K562 (cell line): ENCODE results near the gene ALK. TPM values are rescaled to one million over a fixed set of nuclear protein-coding genes. Genes with fewer than 3 reads are reported as not detected.

Experiments used
- ATAC-seq: fragments of 200-7000 bp; cut with Tn5 transposase; 3 replicates; pipeline ENCODE4 v1.9.1; 2020; ENCODE audit warnings: moderate library complexity
- BruUV-seq: library from RNA; stranded (reverse); fragments of 400-500 nt; replicated peaks from 2 replicates; lab custom pipeline; 2021; lab: Mats Ljungman, UMichigan
- CTCF ChIA-PET: fragments of 300-600 bp; formaldehyde crosslinking; extraction: SDS; loops from one replicate; lab custom pipeline; 2021; ENCODE audit warnings: low intra/inter-chr PET ratio; lab: Yijun Ruan, JAX
- POLR2A ChIA-PET: fragments of 300-600, 350-650 bp; sonication (Branson Sonifier 250); formaldehyde crosslinking; extraction: SDS; loops from one replicate; lab custom pipeline; 2021; ENCODE audit warnings: antibody characterized with exemption, inconsistent platforms; lab: Yijun Ruan, JAX
- DNase-seq, 4 experiments: peaks; one replicate each; pipeline versions ENCODE4 v3.0.0 to v3.0.0-alpha.2; 2011 to 2018; ENCODE audit warnings: low spot score in 3 of 4, mixed read lengths in 3 of 4; ENCODE audit errors: extremely low read depth in 1 of 4
- FAIRE-seq: peaks from 2 replicates; lab custom pipeline; 2011; peaks lifted over from hg19 to GRCh38; lab: Jason Lieb, UNC
- H2AFZ ChIP-seq: 2 replicates; pipeline ENCODE4 v1.6.0; 2011; ENCODE audit warnings: low read depth, low read length, control low read depth, inconsistent platforms
- H3K27ac ChIP-seq: fragments of 200-600 bp; 3 replicates; pipeline ENCODE4 v1.8.0; 2011; ENCODE audit warnings: low read depth, mild to moderate bottlenecking, control low read depth, inconsistent platforms, low read length, moderate library complexity, mixed read lengths; ENCODE audit errors: extremely low read depth
- H3K27me3 ChIP-seq, 2 experiments: fragments of 300-600 bp in 1 of 2; 2 replicates in 1 of 2; 3 replicates in 1 of 2; pipeline versions ENCODE4 v1.6.0 to v1.8.0; 2011; ENCODE audit warnings: inconsistent platforms in 2 of 2, low read length in 2 of 2, mild to moderate bottlenecking in 1 of 2, mixed read lengths in 1 of 2, moderate library complexity in 1 of 2; ENCODE audit not compliant: control insufficient read depth in 2 of 2, insufficient read depth in 2 of 2
- H3K36me3 ChIP-seq: fragments of 300-600 bp; 3 replicates; pipeline ENCODE4 v1.8.0; 2011; ENCODE audit warnings: mild to moderate bottlenecking, low read length, inconsistent platforms; ENCODE audit not compliant: control insufficient read depth, insufficient read depth
- H3K4me1 ChIP-seq, 2 experiments: fragments of 200-600 bp in 1 of 2; replicated peaks in 1 of 2; 2 replicates in 1 of 2; 3 replicates in 1 of 2; pipeline versions ENCODE4 v1.5.1 to v1.8.0; 2011; ENCODE audit warnings: inconsistent platforms in 2 of 2, low read length in 2 of 2, mild to moderate bottlenecking in 1 of 2, mixed read lengths in 1 of 2, moderate library complexity in 1 of 2; ENCODE audit not compliant: control insufficient read depth in 2 of 2, insufficient read depth in 2 of 2
- H3K4me2 ChIP-seq: 2 replicates; pipeline ENCODE4 v1.6.1; 2011; ENCODE audit warnings: low read length, control low read depth, inconsistent platforms, mixed read lengths; ENCODE audit not compliant: insufficient read depth
- H3K4me3 ChIP-seq: fragments of 200-600 bp; sonication (generic), shearing (Covaris generic); 2 replicates; pipeline ENCODE4 v1.5.1; 2016; ENCODE audit warnings: control low read depth, inconsistent platforms
- H3K79me2 ChIP-seq: fragments of 200-600 bp; 3 replicates; pipeline ENCODE4 v1.8.0; 2011; ENCODE audit warnings: low read length, inconsistent platforms; ENCODE audit not compliant: control insufficient read depth, insufficient read depth
- H3K9ac ChIP-seq, 2 experiments: 2 replicates each; pipeline versions ENCODE4 v1.6.0 to v1.6.1; 2011; ENCODE audit warnings: low read depth in 2 of 2, low read length in 2 of 2, control low read depth in 1 of 2, inconsistent platforms in 1 of 2, mild to moderate bottlenecking in 1 of 2, mixed read lengths in 1 of 2; ENCODE audit not compliant: insufficient read depth in 1 of 2
- H3K9me1 ChIP-seq: one replicate; pipeline ENCODE4 v1.6.0; 2011; ENCODE audit warnings: inconsistent platforms, mild to moderate bottlenecking, low read length, moderate library complexity; ENCODE audit not compliant: control insufficient read depth, insufficient read depth
- H3K9me3 ChIP-seq: replicated peaks from 2 replicates; pipeline ENCODE4 v1.5.1; 2011; ENCODE audit warnings: low read depth, low read length, inconsistent platforms; ENCODE audit not compliant: control insufficient read depth, insufficient read depth
- H4K20me1 ChIP-seq: replicated peaks from 2 replicates; pipeline ENCODE4 v1.6.1; 2011; ENCODE audit warnings: low read length, inconsistent platforms, mixed read lengths; ENCODE audit not compliant: control insufficient read depth, insufficient read depth
- C11orf30 ChIP-seq: fragments of 450-650 bp; IDR thresholded peaks from 2 replicates; pipeline ENCODE4 v1.6.1; 2016; ENCODE audit warnings: low read depth, mild to moderate bottlenecking
- EP400 ChIP-seq: fragments of 450-650 bp; IDR thresholded peaks from 2 replicates; pipeline ENCODE4 v1.6.1; 2017; ENCODE audit warnings: antibody characterized with exemption, mild to moderate bottlenecking, moderate library complexity
- ETV6 ChIP-seq, 3 experiments: fragments of 150-350 bp in 1 of 3; sonication (generic) in 1 of 3; formaldehyde crosslinking in 1 of 3; IDR thresholded peaks; 2 replicates each; pipeline versions ENCODE4 v1.6.1 to v1.8.0; 2014 to 2022; ENCODE audit warnings: borderline replicate concordance in 2 of 3, low read depth in 2 of 3, antibody characterized with exemption in 1 of 3, low read length in 1 of 3, mild to moderate bottlenecking in 1 of 3, missing genetic modification reagents in 1 of 3
- KLF13 ChIP-seq: fragments of 450-650 bp; IDR thresholded peaks from 2 replicates; pipeline ENCODE4 v1.6.1; 2016; ENCODE audit warnings: missing genetic modification characterization, low read depth, mild to moderate bottlenecking, missing compliant biosample characterization, moderate library complexity, borderline replicate concordance
- NFE2 ChIP-seq: IDR thresholded peaks from 2 replicates; pipeline ENCODE4 v1.6.1; 2014; ENCODE audit warnings: antibody characterized with exemption, low read depth
- PPARD ChIP-seq: fragments of 250-450 bp; sonication (Bioruptor Pico); IDR thresholded peaks from 2 replicates; pipeline ENCODE4 v1.8.0; 2022; ENCODE audit warnings: inconsistent platforms, mild to moderate bottlenecking, moderate library complexity
- RBM17 ChIP-seq: fragments of 200-400 bp; formaldehyde crosslinking; IDR thresholded peaks from 2 replicates; pipeline ENCODE4 v1.6.1; 2017; ENCODE audit warnings: low read depth, mild to moderate bottlenecking, low read length, borderline replicate concordance
- REST ChIP-seq, 2 experiments: fragments of 450-650 bp; formaldehyde crosslinking in 1 of 2; IDR thresholded peaks; 2 replicates each; pipeline versions ENCODE4 v1.4.0 to v1.6.1; 2014 to 2020; ENCODE audit warnings: mild to moderate bottlenecking in 2 of 2, borderline replicate concordance in 1 of 2, low read depth in 1 of 2
- SNAPC5 ChIP-seq: fragments of 250-450 bp; sonication (Bioruptor Pico); IDR thresholded peaks from 2 replicates; pipeline ENCODE4 v1.8.0; 2021; ENCODE audit warnings: moderate library complexity, mild to moderate bottlenecking, inconsistent platforms
- SRSF9 ChIP-seq: fragments of 200-400 bp; formaldehyde crosslinking; IDR thresholded peaks from 2 replicates; pipeline ENCODE4 v1.6.1; 2017; ENCODE audit warnings: low read depth, low read length, borderline replicate concordance
- TFAM ChIP-seq: fragments of 250-450 bp; sonication (Bioruptor Pico); conservative IDR thresholded peaks from 2 replicates; pipeline ENCODE4 v1.5.0; 2021; ENCODE audit warnings: mild to moderate bottlenecking, moderate library complexity
- ZBTB8A ChIP-seq: fragments of 450-650 bp; IDR thresholded peaks from 2 replicates; pipeline ENCODE4 v1.6.1; 2018; ENCODE audit warnings: mild to moderate bottlenecking, moderate library complexity; ENCODE audit not compliant: partially characterized antibody
- ZKSCAN8 ChIP-seq: fragments of 200-800 bp; sonication (Bioruptor generic); IDR thresholded peaks from 2 replicates; pipeline ENCODE4 v1.6.1; 2016; ENCODE audit warnings: missing genetic modification characterization, missing compliant biosample characterization
- WGBS: fragments of 100-300 bp; shearing (Covaris generic); methylation state at CpG from one replicate; pipeline ENCODE4 v1.1.6; 2016; ENCODE audit warnings: low coverage, mixed read lengths; ENCODE audit not compliant: insufficient coverage; ENCODE audit errors: missing lambda C conversion rate; 5-methylcytosine and 5-hydroxymethylcytosine counted together
- in situ Hi-C: fragments of 300-500 bp; cut with MboI; formaldehyde crosslinking; loops from 4 replicates; pipeline ENCODE4 v1.15.0; 2018; ENCODE audit warnings: inconsistent platforms, mixed read lengths
- intact Hi-C: fragments of 100-400 bp; cut with micrococcal nuclease; formaldehyde crosslinking; loops from 2 replicates; pipeline ENCODE4 v1.14.2; 2022
- polyA plus RNA-seq, 8 experiments: library from polyadenylated mRNA; depleted of rRNA in 4 of 8; stranded (reverse) in 5 of 8; unstranded in 3 of 8; fragments of >200 nt; fragmentation: Nextera tagmentation in 2 of 8; fragmentation: Illumina TruSeq in 1 of 8; extraction: Ambion mirVana in 2 of 8; extraction: Trizol in 1 of 8; gene quantifications; 2 replicates each; pipeline versions ENCODE4 v1.2.1 to v1.2.3, GENCODE V29; 2011 to 2014; ENCODE audit warnings: inconsistent platforms in 1 of 8, missing spikeins in 1 of 8
- total RNA-seq, 7 experiments: library from RNA; depleted of rRNA in 6 of 7; stranded (reverse); fragments of >200 nt in 6 of 7; fragmentation: Illumina TruSeq in 2 of 7; extraction: Trizol in 2 of 7; gene quantifications; 2 replicates each; pipeline versions ENCODE4 v1.2.1 to v1.2.3, GENCODE V29; 2011 to 2021; ENCODE audit warnings: low replicate concordance in 1 of 7

The ALK gene
- total and polyA plus RNA-seq, 9 of the 15 experiments (the other 6 are each of a cell fraction or from before 2014, with no cell fraction given), result not detected

- no peak for ATAC-seq
- TF ChIP-seq C11orf30, result no peak
- TF ChIP-seq REST (IDR thresholded peaks at IDR 0.05; ENCODE audit: borderline replicate concordance), result no peak
- TF ChIP-seq REST (CRISPR knock-in tag; IDR thresholded peaks at IDR 0.05; ENCODE audit: low read depth), result no peak
- TF ChIP-seq EP400, result no peak
- TF ChIP-seq ETV6 (IDR thresholded peaks at IDR 0.05; ENCODE audit: borderline replicate concordance in 1 of 2, low read depth in 2 of 2, low read length in 1 of 2), result no peak
- no peak for TF ChIP-seq ETV6 (CRISPR knock-in tag; IDR thresholded peaks at IDR 0.05; ENCODE audit: borderline replicate concordance)
- no peak for TF ChIP-seq ZKSCAN8 (CRISPR knock-in tag)
- no peak for TF ChIP-seq SRSF9
- TF ChIP-seq KLF13 (tag), result no peak
- no peak for TF ChIP-seq TFAM
- no peak for TF ChIP-seq NFE2
- no peak for TF ChIP-seq PPARD (CRISPR knock-in tag)
- no peak for TF ChIP-seq SNAPC5 (CRISPR knock-in tag)
- TF ChIP-seq RBM17, result no peak
- no peak for TF ChIP-seq ZBTB8A
These were observed 388.9 kb downstream of the ALK start for GRCh38 chr2:29532436-29532835.

More at GRCh38 chr2:29532436-29532835, 388.9 kb downstream of the ALK start:
- intact Hi-C loops (no loop called here), in situ Hi-C loops (no loop called here)
- WGBS, result 0% methylated on average over 1 of the region's 1 CpG
- FAIRE-seq (no peak), DNase-seq (no peak)
- no peaks in the 10 kb centered on the region for H3K4me1 ChIP-seq
- BruUV-seq, result no TSS peak
- no peaks in the 10 kb centered on the region for H3K36me3 ChIP-seq
- H4K20me1 ChIP-seq, result 0 out of 2 replicates have a peak, but pooled peaks cover 3% of the 10 kb centered on the region
- no peak overlapping the region for H3K4me3 ChIP-seq
- no peak overlapping the region for H3K9ac ChIP-seq
- no peaks in the 10 kb centered on the region for H3K9me3 ChIP-seq
- H3K4me2 ChIP-seq, result no peak overlapping the region
- CTCF ChIA-PET, result no interaction called here
- POLR2A ChIA-PET, result no interaction called here
- no peaks in the 10 kb centered on the region for H3K9me1 ChIP-seq
- peaks cover 0 to 9% of the 10 kb centered on the region in 2 experiments; a peak in 2 of 5 replicates for H3K27me3 ChIP-seq
- H3K79me2 ChIP-seq, result no peaks in the 10 kb centered on the region
- H3K27ac ChIP-seq, result no peak overlapping the region
- H2AFZ ChIP-seq, result no peak overlapping the region
